Neural cell (in vitro differentiated cells): ENCODE measurements around the gene GRAP. TPM values are rescaled to one million over a fixed set of nuclear protein-coding genes. Genes with fewer than 3 reads are reported as not detected.

Experiments used
- H2AFZ ChIP-seq: fragments of 200-600, 300-800 bp; sonication (generic), shearing (Covaris generic); 2 replicates; pipeline ENCODE4 v1.6.0; 2014; ENCODE audit warnings: low read depth, mild to moderate bottlenecking, antibody characterized with exemption, low read length, moderate library complexity
- H3F3A ChIP-seq: fragments of 200-600 bp; shearing (Covaris generic); 2 replicates; pipeline ENCODE4 v1.6.1; 2016; ENCODE audit warnings: mild to moderate bottlenecking, moderate library complexity, mixed read lengths, antibody characterized with exemption, low read length; ENCODE audit not compliant: insufficient read depth, poor library complexity, severe bottlenecking
- H3K27ac ChIP-seq: fragments of 200-600, 300-800 bp; sonication (generic), shearing (Covaris generic); 2 replicates; pipeline ENCODE4 v1.5.1; 2014; ENCODE audit warnings: mild to moderate bottlenecking, low read length, moderate library complexity
- H3K27me3 ChIP-seq: fragments of 300-800, 200-600 bp; sonication (generic), shearing (Covaris generic); 2 replicates; pipeline ENCODE4 v1.6.0; 2014; ENCODE audit warnings: mild to moderate bottlenecking, low read depth, low read length, moderate library complexity; ENCODE audit not compliant: insufficient read depth
- H3K36me3 ChIP-seq: fragments of 300-800, 200-600 bp; sonication (generic), shearing (Covaris generic); 2 replicates; pipeline ENCODE4 v1.5.1; 2014; ENCODE audit warnings: mild to moderate bottlenecking, antibody characterized with exemption, low read length, moderate library complexity; ENCODE audit not compliant: insufficient read depth
- H3K4me2 ChIP-seq: fragments of 300-800, 200-600 bp; sonication (generic), shearing (Covaris generic); 2 replicates; pipeline ENCODE4 v1.6.0; 2014; ENCODE audit warnings: mild to moderate bottlenecking, low read length
- H3K4me3 ChIP-seq: fragments of 300-800, 200-600 bp; sonication (generic), shearing (Covaris generic); 2 replicates; pipeline ENCODE4 v1.5.1; 2014; ENCODE audit warnings: mild to moderate bottlenecking, low read length, moderate library complexity
- H3K79me2 ChIP-seq: fragments of 200-600 bp; shearing (Covaris generic); replicated peaks from 2 replicates; pipeline ENCODE4 v1.6.0; 2014; ENCODE audit warnings: mild to moderate bottlenecking, low read length, moderate library complexity; ENCODE audit not compliant: insufficient read depth
- H3K9ac ChIP-seq: fragments of 300-800, 200-600 bp; sonication (generic), shearing (Covaris generic); 2 replicates; pipeline ENCODE4 v1.6.1; 2016; ENCODE audit warnings: mild to moderate bottlenecking, low read length, mixed read lengths
- H3K9me2 ChIP-seq: fragments of 200-600 bp; shearing (Covaris generic); 2 replicates; pipeline ENCODE4 v1.6.1; 2016; ENCODE audit warnings: mild to moderate bottlenecking, low read length, mixed read lengths; ENCODE audit not compliant: insufficient read depth
- H3K9me3 ChIP-seq: fragments of 200-600, 300-800 bp; sonication (generic), shearing (Covaris generic); 2 replicates; pipeline ENCODE4 v1.6.1; 2016; ENCODE audit warnings: mild to moderate bottlenecking, mixed run types, low read length, moderate library complexity, mixed read lengths
- H4K20me1 ChIP-seq: fragments of 200-600 bp; shearing (Covaris generic); 2 replicates; pipeline ENCODE4 v1.6.1; 2016; ENCODE audit warnings: mild to moderate bottlenecking, mixed run types; ENCODE audit not compliant: insufficient read depth
- EP300 ChIP-seq: fragments of 450-650 bp; conservative IDR thresholded peaks from 2 replicates; pipeline ENCODE4 v1.6.1; 2014; ENCODE audit warnings: antibody characterized with exemption, mild to moderate bottlenecking, moderate library complexity; ENCODE audit not compliant: poor library complexity, severe bottlenecking
- EZH2 ChIP-seq: fragments of 200-600, 300-800 bp; shearing (Covaris generic), sonication (generic); IDR thresholded peaks from 2 replicates; pipeline ENCODE4 v1.6.1; 2014; ENCODE audit warnings: antibody characterized with exemption, low read length, borderline replicate concordance, mild to moderate bottlenecking; ENCODE audit not compliant: insufficient read depth, poor library complexity, severe bottlenecking
- MXI1 ChIP-seq: fragments of 450-650 bp; conservative IDR thresholded peaks from 2 replicates; pipeline ENCODE4 v1.6.1; 2014; ENCODE audit warnings: antibody characterized with exemption, mild to moderate bottlenecking; ENCODE audit not compliant: poor library complexity, severe bottlenecking
- POLR2AphosphoS5 ChIP-seq: IDR thresholded peaks from 2 replicates; pipeline ENCODE4 v1.6.1; 2012
- RAD21 ChIP-seq: fragments of 450-650 bp; conservative IDR thresholded peaks from 2 replicates; pipeline ENCODE4 v1.6.1; 2014; ENCODE audit warnings: antibody characterized with exemption, mild to moderate bottlenecking, moderate library complexity
- SMC3 ChIP-seq: fragments of 450-650 bp; conservative IDR thresholded peaks from 2 replicates; pipeline ENCODE4 v1.6.1; 2014; ENCODE audit warnings: antibody characterized with exemption, mild to moderate bottlenecking, moderate library complexity; ENCODE audit not compliant: poor library complexity
- TAF1 ChIP-seq: IDR thresholded peaks from 2 replicates; pipeline ENCODE4 v1.6.1; 2012; ENCODE audit warnings: low read depth
- polyA plus RNA-seq: library from polyadenylated mRNA; depleted of rRNA; stranded (reverse); fragments of >200 nt; gene quantifications from 2 replicates; pipeline ENCODE4 v1.2.3, GENCODE V29; 2014
- TF ChIP-seq, protein P1 (sequence below): fragments of 450-650 bp; IDR thresholded peaks from 2 replicates; pipeline ENCODE4 v1.5.1; 2014; ENCODE audit warnings: antibody characterized with exemption, mild to moderate bottlenecking, moderate library complexity; ENCODE audit not compliant: poor library complexity, severe bottlenecking
- TF ChIP-seq, protein P2 (sequence below): IDR thresholded peaks from 2 replicates; pipeline ENCODE4 v1.6.1; 2012; ENCODE audit warnings: borderline replicate concordance

Gene GRAP
- polyA plus RNA-seq, 1 donor from 2014 or later: 0.42 TPM

- Histone ChIP-seq H3K27me3 (no peaks in the 10 kb centered on the region), H3K79me2 (no peaks in the 10 kb centered on the region), H2AFZ (no peak overlapping the region), H3K9ac (no peak overlapping the region), H3K9me3 (no peaks in the 10 kb centered on the region), H3K36me3 (no peaks in the 10 kb centered on the region), H3F3A (no peaks in the 10 kb centered on the region), H3K9me2 (no peaks in the 10 kb centered on the region), H3K4me3 (no peak overlapping the region), H3K4me2 (no peak overlapping the region), H3K27ac (no peak overlapping the region), H4K20me1 (no peaks in the 10 kb centered on the region)
- TF ChIP-seq, protein P1, sequence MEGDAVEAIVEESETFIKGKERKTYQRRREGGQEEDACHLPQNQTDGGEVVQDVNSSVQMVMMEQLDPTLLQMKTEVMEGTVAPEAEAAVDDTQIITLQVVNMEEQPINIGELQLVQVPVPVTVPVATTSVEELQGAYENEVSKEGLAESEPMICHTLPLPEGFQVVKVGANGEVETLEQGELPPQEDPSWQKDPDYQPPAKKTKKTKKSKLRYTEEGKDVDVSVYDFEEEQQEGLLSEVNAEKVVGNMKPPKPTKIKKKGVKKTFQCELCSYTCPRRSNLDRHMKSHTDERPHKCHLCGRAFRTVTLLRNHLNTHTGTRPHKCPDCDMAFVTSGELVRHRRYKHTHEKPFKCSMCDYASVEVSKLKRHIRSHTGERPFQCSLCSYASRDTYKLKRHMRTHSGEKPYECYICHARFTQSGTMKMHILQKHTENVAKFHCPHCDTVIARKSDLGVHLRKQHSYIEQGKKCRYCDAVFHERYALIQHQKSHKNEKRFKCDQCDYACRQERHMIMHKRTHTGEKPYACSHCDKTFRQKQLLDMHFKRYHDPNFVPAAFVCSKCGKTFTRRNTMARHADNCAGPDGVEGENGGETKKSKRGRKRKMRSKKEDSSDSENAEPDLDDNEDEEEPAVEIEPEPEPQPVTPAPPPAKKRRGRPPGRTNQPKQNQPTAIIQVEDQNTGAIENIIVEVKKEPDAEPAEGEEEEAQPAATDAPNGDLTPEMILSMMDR: no peak
- no peak for TF ChIP-seq EP300
These were observed 49.0 kb downstream of the GRAP start for GRCh38 chr17:18997650-18998196.

- no peak for TF ChIP-seq TAF1
- no peaks in the 10 kb centered on the region for H3K27me3 ChIP-seq
- no peaks in the 10 kb centered on the region for H3K36me3 ChIP-seq
- H3F3A ChIP-seq: no peaks in the 10 kb centered on the region
- H3K79me2 ChIP-seq: no peaks in the 10 kb centered on the region
- no peak overlapping the region for H3K27ac ChIP-seq
- H3K9ac ChIP-seq: no peak overlapping the region
- no peak overlapping the region for H3K4me2 ChIP-seq
- no peaks in the 10 kb centered on the region for H3K9me3 ChIP-seq
- no peak overlapping the region for H2AFZ ChIP-seq
- no peaks in the 10 kb centered on the region for H4K20me1 ChIP-seq
- H3K4me3 ChIP-seq: no peak overlapping the region
- no peaks in the 10 kb centered on the region for H3K9me2 ChIP-seq
These were observed 50.3 kb downstream of the GRAP start for GRCh38 chr17:18996458-18996857.

DNA sequence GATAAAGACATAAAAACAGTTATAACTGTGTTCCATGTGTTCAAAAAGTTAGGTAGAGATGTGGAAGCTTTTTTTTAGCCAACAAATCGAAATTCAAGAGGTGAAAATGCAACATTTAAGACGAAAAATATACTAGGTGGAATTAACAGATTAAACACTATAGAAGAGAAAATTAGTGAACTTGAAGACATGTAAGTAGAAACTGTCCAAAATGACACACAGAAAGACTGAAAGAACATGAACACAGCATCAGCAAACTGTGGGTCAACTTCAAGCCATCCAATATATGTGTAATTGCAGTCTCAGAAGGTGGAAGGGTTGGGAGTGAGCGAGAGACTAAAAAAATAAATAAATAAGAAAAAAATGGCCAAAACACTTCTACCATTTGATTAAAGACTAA lies 51.5 kb downstream of the GRAP start:
- TF ChIP-seq EZH2 (no peak), POLR2AphosphoS5 (no peak), TAF1 (no peak), MXI1 (no peak), EP300 (no peak), RAD21 (no peak), SMC3 (no peak)
- TF ChIP-seq, protein P1: no peak
- TF ChIP-seq, protein P2, sequence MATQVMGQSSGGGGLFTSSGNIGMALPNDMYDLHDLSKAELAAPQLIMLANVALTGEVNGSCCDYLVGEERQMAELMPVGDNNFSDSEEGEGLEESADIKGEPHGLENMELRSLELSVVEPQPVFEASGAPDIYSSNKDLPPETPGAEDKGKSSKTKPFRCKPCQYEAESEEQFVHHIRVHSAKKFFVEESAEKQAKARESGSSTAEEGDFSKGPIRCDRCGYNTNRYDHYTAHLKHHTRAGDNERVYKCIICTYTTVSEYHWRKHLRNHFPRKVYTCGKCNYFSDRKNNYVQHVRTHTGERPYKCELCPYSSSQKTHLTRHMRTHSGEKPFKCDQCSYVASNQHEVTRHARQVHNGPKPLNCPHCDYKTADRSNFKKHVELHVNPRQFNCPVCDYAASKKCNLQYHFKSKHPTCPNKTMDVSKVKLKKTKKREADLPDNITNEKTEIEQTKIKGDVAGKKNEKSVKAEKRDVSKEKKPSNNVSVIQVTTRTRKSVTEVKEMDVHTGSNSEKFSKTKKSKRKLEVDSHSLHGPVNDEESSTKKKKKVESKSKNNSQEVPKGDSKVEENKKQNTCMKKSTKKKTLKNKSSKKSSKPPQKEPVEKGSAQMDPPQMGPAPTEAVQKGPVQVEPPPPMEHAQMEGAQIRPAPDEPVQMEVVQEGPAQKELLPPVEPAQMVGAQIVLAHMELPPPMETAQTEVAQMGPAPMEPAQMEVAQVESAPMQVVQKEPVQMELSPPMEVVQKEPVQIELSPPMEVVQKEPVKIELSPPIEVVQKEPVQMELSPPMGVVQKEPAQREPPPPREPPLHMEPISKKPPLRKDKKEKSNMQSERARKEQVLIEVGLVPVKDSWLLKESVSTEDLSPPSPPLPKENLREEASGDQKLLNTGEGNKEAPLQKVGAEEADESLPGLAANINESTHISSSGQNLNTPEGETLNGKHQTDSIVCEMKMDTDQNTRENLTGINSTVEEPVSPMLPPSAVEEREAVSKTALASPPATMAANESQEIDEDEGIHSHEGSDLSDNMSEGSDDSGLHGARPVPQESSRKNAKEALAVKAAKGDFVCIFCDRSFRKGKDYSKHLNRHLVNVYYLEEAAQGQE: no peak
- no peaks in the 10 kb centered on the region for H3K79me2 ChIP-seq
- H3K27ac ChIP-seq: no peak overlapping the region

More for the DNA sequence above, 51.5 kb downstream of the GRAP start:
- Histone ChIP-seq H3K9me3 (no peaks in the 10 kb centered on the region), H3K4me3 (no peak overlapping the region), H3K9ac (no peak overlapping the region), H3K4me2 (no peak overlapping the region), H4K20me1 (no peaks in the 10 kb centered on the region), H3K9me2 (no peaks in the 10 kb centered on the region), H3K27me3 (no peaks in the 10 kb centered on the region), H2AFZ (no peak overlapping the region), H3K36me3 (no peaks in the 10 kb centered on the region), H3F3A (no peaks in the 10 kb centered on the region)
